ENCODE measurements around the gene SLCO2A1. TPM values are rescaled to one million over a fixed set of nuclear protein-coding genes. Genes with fewer than 3 reads are reported as not detected.
A peak's percentile ranks its signal among the peaks of the same experiment; 100 is the strongest.

Gene SLCO2A1
- total and polyA plus RNA-seq, 2 donors = 1.5 to 3.9 TPM

DNA sequence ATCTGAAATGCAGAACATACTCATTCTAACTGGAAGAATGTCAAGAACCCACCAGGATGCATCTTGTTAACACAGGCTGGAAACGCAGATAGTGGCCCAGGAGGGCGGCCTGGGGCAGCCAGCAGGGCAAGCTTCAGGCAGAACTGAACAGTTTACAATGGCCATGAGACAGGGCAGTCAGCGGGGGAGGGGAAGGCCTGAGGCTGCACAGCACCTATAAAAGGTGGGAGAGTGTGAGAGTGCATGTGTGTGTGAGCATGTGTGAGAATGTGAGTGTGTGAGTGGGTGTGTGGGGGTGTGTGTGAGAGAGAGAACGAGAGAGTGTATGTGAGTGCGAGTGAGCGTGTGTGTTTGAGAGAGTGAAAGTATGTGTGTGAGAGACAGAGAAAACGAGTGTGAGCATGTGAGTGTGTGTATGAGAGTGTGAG is 26.8 kb upstream of the SLCO2A1 start:
- 96% methylated on average over 7 of the region's 7 CpGs for WGBS
- Histone ChIP-seq H3K36me3 (ENCODE audit: control insufficient read depth in 2 of 2, insufficient read depth in 2 of 2, low read length in 1 of 2) (no peaks in the 10 kb centered on the region), H3K4me3 (ENCODE audit: low read length in 2 of 2) (no peak overlapping the region), H3K27ac (ENCODE audit: low read depth in 1 of 2, low read length in 1 of 2) (no peak overlapping the region), H3K27me3 (ENCODE audit: control insufficient read depth in 2 of 2, insufficient read depth in 1 of 2, low read length in 1 of 2) (no peaks in the 10 kb centered on the region), H3K4me1 (ENCODE audit: control insufficient read depth in 2 of 2, insufficient read depth in 2 of 2, low read length in 2 of 2) (peaks cover 0 to 22% of the 10 kb centered on the region in 2 donors), H3K9me3 (ENCODE audit: control insufficient read depth in 2 of 2, insufficient read depth in 1 of 2, low read length in 1 of 2) (no peaks in the 10 kb centered on the region)
- no peak for DNase-seq (ENCODE audit: low read depth in 6 of 9, low spot score in 9 of 9)

DNA sequence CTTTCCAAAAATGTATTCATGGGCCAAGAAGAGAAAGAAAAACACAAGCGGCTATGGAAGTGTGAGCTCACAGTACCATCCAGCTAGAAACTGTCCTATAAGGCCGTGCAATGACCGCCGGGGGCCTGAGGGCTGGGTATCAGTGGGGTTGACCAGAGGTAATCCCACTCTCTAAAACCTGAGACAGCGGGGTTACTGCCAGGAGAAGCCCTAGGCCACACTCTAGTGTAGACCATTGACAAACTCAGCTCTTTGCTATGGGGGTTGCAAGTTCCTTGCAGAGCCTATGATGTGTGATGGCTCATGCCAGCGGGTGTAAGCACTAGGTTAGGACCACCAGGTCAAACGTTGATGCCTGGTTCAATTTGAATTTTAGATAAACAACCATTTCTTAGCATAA is 25.9 kb upstream of the SLCO2A1 start:
- 95% methylated on average over 7 of the region's 7 CpGs for WGBS
- no peaks in the 10 kb centered on the region for H3K36me3 ChIP-seq (ENCODE audit: control insufficient read depth in 2 of 2, insufficient read depth in 2 of 2, low read length in 1 of 2)
- H3K4me1 ChIP-seq (ENCODE audit: control insufficient read depth in 2 of 2, insufficient read depth in 2 of 2, low read length in 2 of 2) = peaks cover 0 to 22% of the 10 kb centered on the region in 2 donors
- H3K4me3 ChIP-seq (ENCODE audit: low read length in 2 of 2) = no peak overlapping the region
- DNase-seq (ENCODE audit: low read depth in 6 of 9, low spot score in 9 of 9) = no peak
- H3K27ac ChIP-seq (ENCODE audit: low read depth in 1 of 2, low read length in 1 of 2) = no peak overlapping the region
- H3K27me3 ChIP-seq (ENCODE audit: control insufficient read depth in 2 of 2, insufficient read depth in 1 of 2, low read length in 1 of 2) = no peaks in the 10 kb centered on the region
- H3K9me3 ChIP-seq (ENCODE audit: control insufficient read depth in 2 of 2, insufficient read depth in 1 of 2, low read length in 1 of 2) = no peaks in the 10 kb centered on the region

DNA sequence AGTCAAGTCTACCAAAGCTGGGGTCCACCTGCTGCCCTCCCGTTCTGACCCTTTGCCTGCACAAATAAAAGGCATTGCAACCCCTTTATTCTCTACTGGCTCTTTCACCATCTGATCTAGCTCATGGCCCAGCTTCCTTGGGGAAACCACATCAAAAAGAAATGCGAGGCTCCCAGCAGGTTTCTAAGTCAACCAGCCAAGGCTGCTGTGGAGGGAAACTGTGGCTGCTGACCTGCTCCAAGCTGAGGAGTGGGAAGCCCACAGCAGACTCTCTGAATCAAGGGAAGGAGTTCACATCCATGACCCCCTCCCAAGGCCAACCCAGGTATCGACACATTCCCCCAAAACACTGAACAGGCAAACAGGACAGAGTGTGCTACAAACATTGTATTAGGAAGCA is 25.2 kb upstream of the SLCO2A1 start:
- H3K27me3 ChIP-seq (ENCODE audit: control insufficient read depth in 2 of 2, insufficient read depth in 1 of 2, low read length in 1 of 2) = no peaks in the 10 kb centered on the region
- peak in 1 of 9 donors; percentile 29 for DNase-seq (ENCODE audit: low read depth in 6 of 9, low spot score in 9 of 9)
- H3K4me1 ChIP-seq (ENCODE audit: control insufficient read depth in 2 of 2, insufficient read depth in 2 of 2, low read length in 2 of 2) = peaks cover 0 to 22% of the 10 kb centered on the region in 2 donors

DNA sequence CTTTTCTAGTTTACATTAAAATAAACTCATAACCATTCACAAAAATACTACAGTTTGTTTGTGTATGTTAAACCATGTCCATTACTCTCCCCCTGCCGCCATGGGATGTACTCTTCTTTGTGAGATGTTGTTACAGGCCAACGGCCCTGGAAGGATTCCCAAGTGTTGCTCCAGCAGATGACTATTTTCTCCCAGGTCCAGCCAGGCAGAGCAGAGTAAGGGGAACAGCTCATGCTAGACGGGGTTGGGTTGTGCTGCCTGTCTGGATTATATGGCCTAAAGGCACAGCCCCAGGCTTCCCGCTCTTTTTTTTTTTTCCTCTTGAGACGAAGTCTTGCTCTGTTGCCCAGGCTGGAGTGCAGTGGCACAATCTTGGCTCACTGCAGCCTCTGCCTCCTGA is 24.5 kb upstream of the SLCO2A1 start:
- Histone ChIP-seq H3K27ac (ENCODE audit: low read depth in 1 of 2, low read length in 1 of 2) (no peak overlapping the region), H3K4me3 (ENCODE audit: low read length in 2 of 2) (no peak overlapping the region), H3K27me3 (ENCODE audit: control insufficient read depth in 2 of 2, insufficient read depth in 1 of 2, low read length in 1 of 2) (no peaks in the 10 kb centered on the region), H3K36me3 (ENCODE audit: control insufficient read depth in 2 of 2, insufficient read depth in 2 of 2, low read length in 1 of 2) (no peaks in the 10 kb centered on the region), H3K4me1 (ENCODE audit: control insufficient read depth in 2 of 2, insufficient read depth in 2 of 2, low read length in 2 of 2) (peaks cover 0 to 22% of the 10 kb centered on the region in 2 donors), H3K9me3 (ENCODE audit: control insufficient read depth in 2 of 2, insufficient read depth in 1 of 2, low read length in 1 of 2) (no peaks in the 10 kb centered on the region)
- DNase-seq (ENCODE audit: low read depth in 6 of 9, low spot score in 9 of 9) = no peak
- 94% methylated on average over 5 of the region's 5 CpGs for WGBS

More for the DNA sequence above, 25.2 kb upstream of the SLCO2A1 start:
- Histone ChIP-seq H3K9me3 (ENCODE audit: control insufficient read depth in 2 of 2, insufficient read depth in 1 of 2, low read length in 1 of 2) (no peaks in the 10 kb centered on the region), H3K4me3 (ENCODE audit: low read length in 2 of 2) (no peak overlapping the region), H3K27ac (ENCODE audit: low read depth in 1 of 2, low read length in 1 of 2) (no peak overlapping the region), H3K36me3 (ENCODE audit: control insufficient read depth in 2 of 2, insufficient read depth in 2 of 2, low read length in 1 of 2) (no peaks in the 10 kb centered on the region)
- 21% methylated on average over 3 of the region's 3 CpGs for WGBS

DNA sequence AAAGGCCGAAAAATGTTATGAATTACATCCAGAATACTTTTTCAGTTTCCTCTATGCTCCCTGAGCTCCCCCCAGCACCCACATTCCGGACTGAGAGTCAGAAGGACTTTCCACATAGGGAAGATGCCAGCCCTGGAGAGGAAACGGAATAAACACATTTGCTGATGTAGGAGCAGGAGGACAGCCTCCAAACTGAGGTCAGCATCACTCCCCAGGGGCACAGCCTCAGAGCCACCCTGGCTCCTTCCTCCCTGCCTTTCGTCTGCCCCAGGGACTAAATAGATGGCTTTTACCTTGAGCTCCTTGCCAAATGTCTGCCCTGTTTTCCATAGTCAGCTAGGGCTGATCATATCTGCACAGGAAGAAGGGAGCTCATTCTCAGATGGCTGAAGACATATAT is 22.6 kb upstream of the SLCO2A1 start:
- no peak overlapping the region for H3K4me3 ChIP-seq (ENCODE audit: low read length in 2 of 2)
- 91% methylated on average over 4 of the region's 4 CpGs for WGBS
- peaks cover 0 to 3% of the 10 kb centered on the region in 2 donors for H3K9me3 ChIP-seq (ENCODE audit: control insufficient read depth in 2 of 2, insufficient read depth in 1 of 2, low read length in 1 of 2)
- no peak for DNase-seq (ENCODE audit: low read depth in 6 of 9, low spot score in 9 of 9)
- H3K36me3 ChIP-seq (ENCODE audit: control insufficient read depth in 2 of 2, insufficient read depth in 2 of 2, low read length in 1 of 2) = no peaks in the 10 kb centered on the region
- no peaks in the 10 kb centered on the region for H3K27me3 ChIP-seq (ENCODE audit: control insufficient read depth in 2 of 2, insufficient read depth in 1 of 2, low read length in 1 of 2)
- no peak overlapping the region for H3K27ac ChIP-seq (ENCODE audit: low read depth in 1 of 2, low read length in 1 of 2)
- peaks cover 0 to 15% of the 10 kb centered on the region in 2 donors for H3K4me1 ChIP-seq (ENCODE audit: control insufficient read depth in 2 of 2, insufficient read depth in 2 of 2, low read length in 2 of 2)

DNA sequence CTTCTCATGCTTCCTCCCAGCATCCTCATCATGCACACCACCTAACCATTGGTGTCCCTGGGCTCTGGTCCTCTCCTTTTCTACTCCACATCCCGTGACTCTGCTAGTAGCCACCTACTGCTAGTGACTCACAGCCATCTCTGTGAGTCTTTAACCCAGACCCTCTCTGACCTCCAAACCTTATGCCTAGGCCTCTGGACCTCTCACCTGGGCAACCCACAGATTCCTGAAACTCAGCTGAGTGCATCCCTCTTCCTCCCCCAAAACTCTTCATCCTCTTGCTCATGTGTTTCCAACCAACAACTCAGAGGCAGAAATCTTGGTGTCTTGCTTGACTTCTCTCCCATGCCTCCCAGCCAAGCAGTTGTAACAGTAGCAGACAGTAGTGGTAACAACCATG is 20.0 kb upstream of the SLCO2A1 start:
- Histone ChIP-seq H3K4me1 (ENCODE audit: control insufficient read depth in 2 of 2, insufficient read depth in 2 of 2, low read length in 2 of 2) (peaks cover 0 to 4% of the 10 kb centered on the region in 2 donors), H3K27ac (ENCODE audit: low read depth in 1 of 2, low read length in 1 of 2) (no peak overlapping the region), H3K36me3 (ENCODE audit: control insufficient read depth in 2 of 2, insufficient read depth in 2 of 2, low read length in 1 of 2) (no peaks in the 10 kb centered on the region), H3K9me3 (ENCODE audit: control insufficient read depth in 2 of 2, insufficient read depth in 1 of 2, low read length in 1 of 2) (peaks cover 0 to 3% of the 10 kb centered on the region in 2 donors), H3K27me3 (ENCODE audit: control insufficient read depth in 2 of 2, insufficient read depth in 1 of 2, low read length in 1 of 2) (no peaks in the 10 kb centered on the region), H3K4me3 (ENCODE audit: low read length in 2 of 2) (no peak overlapping the region)
- WGBS = 93% methylated on average over 1 of the region's 1 CpG
- no peak for DNase-seq (ENCODE audit: low read depth in 6 of 9, low spot score in 9 of 9)

DNA sequence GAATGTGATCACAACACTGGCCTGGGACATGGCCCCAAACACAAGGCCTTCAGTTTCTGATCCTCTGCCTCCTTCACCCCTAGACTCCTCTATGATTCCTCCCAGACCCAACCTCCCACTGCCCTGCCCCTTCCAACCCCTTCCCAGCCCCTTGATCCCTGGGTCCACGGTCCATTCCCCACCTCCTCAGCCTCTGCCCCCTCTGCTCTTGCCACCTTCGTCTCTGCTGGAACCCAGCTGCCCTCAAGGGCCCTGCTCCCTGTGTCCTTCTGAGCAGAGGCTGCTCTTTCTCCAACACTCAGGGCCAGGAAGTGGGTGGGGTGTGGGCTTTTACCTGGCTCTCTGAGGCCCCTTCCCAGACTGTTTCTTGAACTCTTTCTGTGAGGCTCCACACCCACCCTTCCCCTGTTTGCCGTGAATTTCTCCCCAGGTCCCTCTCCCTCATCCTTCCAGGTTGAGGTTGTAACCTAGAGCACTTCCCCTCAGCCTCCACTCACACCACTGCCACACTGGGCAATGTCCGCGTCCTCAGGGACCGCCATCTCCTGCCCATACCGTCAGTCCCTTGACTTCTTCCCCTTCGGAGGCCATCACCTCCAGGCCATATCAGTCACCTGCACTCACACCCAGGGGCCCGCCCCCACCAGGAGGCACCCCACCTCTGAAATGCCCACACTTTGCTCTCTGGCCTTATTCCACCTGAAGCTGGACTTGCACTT is 18.7 kb upstream of the SLCO2A1 start:
- H3K36me3 ChIP-seq (ENCODE audit: control insufficient read depth in 2 of 2, insufficient read depth in 2 of 2, low read length in 1 of 2) = no peaks in the 10 kb centered on the region
- H3K27ac ChIP-seq (ENCODE audit: low read depth in 1 of 2, low read length in 1 of 2) = no peak overlapping the region
- H3K9me3 ChIP-seq (ENCODE audit: control insufficient read depth in 2 of 2, insufficient read depth in 1 of 2, low read length in 1 of 2) = peaks cover 0 to 3% of the 10 kb centered on the region in 2 donors
- no peaks in the 10 kb centered on the region for H3K4me1 ChIP-seq (ENCODE audit: control insufficient read depth in 2 of 2, insufficient read depth in 2 of 2, low read length in 2 of 2)
- no peaks in the 10 kb centered on the region for H3K27me3 ChIP-seq (ENCODE audit: control insufficient read depth in 2 of 2, insufficient read depth in 1 of 2, low read length in 1 of 2)
- H3K4me3 ChIP-seq (ENCODE audit: low read length in 2 of 2) = no peak overlapping the region
- WGBS = 96% methylated on average over 9 of the region's 9 CpGs
- DNase-seq (ENCODE audit: low read depth in 6 of 9, low spot score in 9 of 9) = no peak

DNA sequence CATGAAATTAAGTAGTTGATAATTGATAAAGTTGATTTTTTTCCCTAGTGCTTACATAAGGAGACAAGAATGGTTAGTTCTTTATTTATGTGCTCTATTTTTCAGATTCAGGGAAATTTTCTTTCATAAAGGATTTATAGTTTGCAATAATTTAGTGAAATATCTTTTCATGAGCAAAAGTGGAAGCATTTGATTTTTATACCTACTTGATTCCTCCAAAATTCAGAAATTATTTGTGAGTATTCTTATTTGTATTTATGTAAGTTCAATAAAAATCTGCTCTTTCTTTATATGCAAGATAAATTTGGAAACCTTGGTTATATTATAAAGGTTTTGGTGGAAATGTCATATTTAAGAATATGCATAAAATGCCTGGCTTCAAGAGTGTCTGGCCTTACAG is 14.7 kb upstream of the SLCO2A1 start:
- Histone ChIP-seq H3K27ac (ENCODE audit: low read depth in 1 of 2, low read length in 1 of 2) (no peak overlapping the region), H3K4me3 (ENCODE audit: low read length in 2 of 2) (no peak overlapping the region), H3K27me3 (ENCODE audit: control insufficient read depth in 2 of 2, insufficient read depth in 1 of 2, low read length in 1 of 2) (no peaks in the 10 kb centered on the region), H3K4me1 (ENCODE audit: control insufficient read depth in 2 of 2, insufficient read depth in 2 of 2, low read length in 2 of 2) (no peaks in the 10 kb centered on the region), H3K36me3 (ENCODE audit: control insufficient read depth in 2 of 2, insufficient read depth in 2 of 2, low read length in 1 of 2) (no peaks in the 10 kb centered on the region), H3K9me3 (ENCODE audit: control insufficient read depth in 2 of 2, insufficient read depth in 1 of 2, low read length in 1 of 2) (peaks cover 0 to 3% of the 10 kb centered on the region in 2 donors)
- no peak for DNase-seq (ENCODE audit: low read depth in 6 of 9, low spot score in 9 of 9)

DNA sequence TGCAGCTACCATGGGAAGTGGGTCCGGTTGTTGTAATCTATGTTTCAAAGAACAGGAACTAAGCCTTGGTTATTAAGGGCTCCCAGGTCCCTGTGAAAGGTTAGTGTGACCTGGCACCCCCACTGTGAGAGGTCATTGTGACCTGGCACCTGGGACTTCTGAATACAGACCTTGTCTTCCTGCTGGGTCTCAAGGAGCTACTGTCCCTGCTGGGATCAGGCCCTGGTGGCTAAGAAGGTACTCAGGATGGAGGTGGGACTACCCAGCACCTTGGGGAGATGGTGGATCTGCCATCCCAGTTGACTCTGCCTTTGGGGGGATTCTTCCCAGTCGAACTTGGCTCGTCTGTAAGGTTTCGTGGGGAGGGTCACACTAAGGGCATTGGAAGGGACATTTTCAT is 10.3 kb upstream of the SLCO2A1 start:
- no peak for DNase-seq (ENCODE audit: low read depth in 6 of 9, low spot score in 9 of 9)
- H3K4me3 ChIP-seq (ENCODE audit: low read length in 2 of 2) = no peak overlapping the region
- no peaks in the 10 kb centered on the region for H3K9me3 ChIP-seq (ENCODE audit: control insufficient read depth in 2 of 2, insufficient read depth in 1 of 2, low read length in 1 of 2)
- H3K4me1 ChIP-seq (ENCODE audit: control insufficient read depth in 2 of 2, insufficient read depth in 2 of 2, low read length in 2 of 2) = no peaks in the 10 kb centered on the region
- 98% methylated on average over 4 of the region's 4 CpGs for WGBS
- H3K27ac ChIP-seq (ENCODE audit: low read depth in 1 of 2, low read length in 1 of 2) = no peak overlapping the region
- no peaks in the 10 kb centered on the region for H3K36me3 ChIP-seq (ENCODE audit: control insufficient read depth in 2 of 2, insufficient read depth in 2 of 2, low read length in 1 of 2)
- H3K27me3 ChIP-seq (ENCODE audit: control insufficient read depth in 2 of 2, insufficient read depth in 1 of 2, low read length in 1 of 2) = no peaks in the 10 kb centered on the region
